HG03565 (cell line): ENCODE data around the gene TSPAN19.

Experiments used
- ATAC-seq: cut with Tn5 transposase; IDR thresholded peaks from one replicate; pipeline ENCODE4 v1.9.1; 2021; ENCODE audit warnings: mild to moderate bottlenecking, moderate library complexity; ENCODE audit not compliant: unreplicated experiment

Gene TSPAN19

DNA sequence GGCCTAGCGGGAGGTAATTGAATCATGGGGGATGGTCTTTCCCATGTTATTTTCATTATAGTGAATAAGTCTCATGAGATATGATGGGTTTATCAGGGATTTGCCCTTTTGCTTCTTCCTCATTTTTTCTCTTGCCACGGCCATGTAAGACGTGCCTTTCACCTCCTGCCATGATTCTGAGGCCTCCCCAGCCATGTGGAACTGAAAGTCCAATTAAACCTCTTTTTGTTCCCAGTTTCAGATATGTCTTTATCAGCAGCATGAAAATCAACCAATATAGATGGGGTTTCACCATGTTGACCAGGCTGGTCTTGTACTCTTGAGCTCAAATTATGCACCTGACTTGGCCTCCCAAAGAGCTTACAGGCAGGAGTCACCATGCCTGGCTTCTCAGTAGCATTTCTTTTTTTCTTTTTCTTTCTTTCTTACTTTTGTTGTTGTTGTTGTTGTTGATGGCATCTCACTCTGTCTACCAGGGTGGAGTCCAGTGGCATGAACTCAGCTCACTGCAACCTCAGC lies 33.2 kb downstream of the TSPAN19 start:
- ATAC-seq = no peak

DNA sequence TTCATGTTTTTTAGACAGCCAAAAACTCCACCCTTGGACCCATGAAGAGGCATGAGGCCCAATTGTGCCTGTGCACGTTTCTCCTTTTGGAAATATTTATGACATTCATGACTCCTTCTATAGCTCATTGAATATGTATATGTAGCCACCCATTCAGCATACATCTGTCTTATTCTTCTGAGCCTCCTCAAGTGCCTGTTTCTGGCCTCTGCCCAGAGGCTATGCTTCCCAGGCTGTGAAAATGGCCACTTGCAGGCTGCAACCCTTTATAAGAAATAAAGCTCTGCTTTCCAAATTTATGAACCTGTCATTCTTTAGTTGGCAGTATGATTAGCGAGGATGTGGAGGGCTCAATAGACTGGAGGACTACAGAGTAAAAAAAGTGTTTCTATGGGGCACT lies 35.3 kb downstream of the TSPAN19 start:
- ATAC-seq = no peak

DNA sequence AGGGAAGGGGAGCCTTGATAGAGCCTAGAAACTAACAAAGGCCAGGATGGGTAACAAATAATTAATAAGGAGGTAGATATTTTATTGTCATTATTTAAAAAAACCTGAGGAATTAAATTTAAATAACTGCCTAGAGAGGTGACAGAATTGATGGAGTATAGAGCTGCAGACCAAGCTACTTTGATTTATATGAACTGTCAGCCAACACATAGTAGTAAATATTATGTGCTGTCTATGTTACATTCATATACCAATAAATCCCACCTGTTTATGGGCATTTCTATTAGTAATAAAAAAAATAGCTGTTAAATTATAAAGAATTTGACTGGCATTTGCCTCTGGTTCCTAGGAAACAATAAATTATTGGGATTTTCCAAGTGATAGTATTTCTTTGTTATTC lies 37.7 kb downstream of the TSPAN19 start:
- no peak for ATAC-seq

DNA sequence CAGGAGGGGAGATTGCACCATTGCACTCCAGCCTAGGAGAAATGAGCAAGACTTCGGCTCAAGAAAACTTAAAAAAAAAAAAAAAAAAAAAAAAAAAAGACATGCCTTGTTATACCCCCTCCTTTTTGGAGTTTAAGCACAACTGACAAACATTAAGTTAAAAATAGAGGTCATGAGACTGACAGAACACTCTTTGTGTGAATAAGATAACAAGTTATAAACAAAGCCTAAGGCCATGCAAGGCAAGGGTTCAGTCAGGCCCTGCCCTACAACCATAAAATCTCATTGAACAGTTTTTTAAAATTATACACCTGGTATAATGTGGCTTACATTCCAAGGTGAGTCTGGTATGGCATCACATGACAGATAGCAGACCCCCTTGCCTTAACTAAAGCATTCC lies 39.3 kb downstream of the TSPAN19 start:
- no peak for ATAC-seq

DNA sequence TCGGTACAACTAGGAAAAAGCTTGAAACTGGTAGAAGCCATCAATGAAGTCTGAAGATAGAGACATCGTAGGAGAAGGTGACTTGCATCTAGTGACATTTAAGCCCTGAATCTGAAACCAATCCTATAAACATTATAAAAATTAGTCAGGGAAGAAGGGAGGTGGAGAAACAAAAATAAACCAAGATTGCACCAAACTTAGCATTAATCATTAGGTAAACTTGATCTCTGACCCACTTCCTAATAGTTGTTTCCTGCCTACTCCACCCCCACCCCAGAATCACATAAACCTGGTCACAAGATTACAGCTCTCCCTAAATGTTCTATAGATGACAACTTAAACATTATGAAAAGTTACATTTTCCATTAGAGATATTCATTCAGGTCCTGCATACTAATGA lies 40.4 kb downstream of the TSPAN19 start:
- no peak for ATAC-seq

DNA sequence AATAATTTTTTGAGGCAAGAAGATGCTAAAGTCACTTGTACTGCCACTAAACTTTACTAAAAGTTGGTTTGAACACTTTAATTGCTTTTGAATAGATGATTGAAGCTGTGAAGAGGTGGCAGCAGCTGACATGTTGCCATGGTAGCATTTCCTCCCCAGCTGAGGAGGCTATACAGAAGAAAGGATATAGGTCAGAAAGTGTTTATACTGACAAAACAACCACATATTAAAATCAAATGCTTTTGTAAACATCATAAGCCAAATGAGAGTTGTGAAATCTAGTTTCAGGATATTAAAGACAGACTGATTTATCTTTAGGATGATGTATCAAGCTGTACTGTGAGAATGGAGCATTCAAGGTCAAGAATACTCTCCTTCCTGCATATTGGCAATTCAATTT lies 41.7 kb downstream of the TSPAN19 start:
- no peak for ATAC-seq

DNA sequence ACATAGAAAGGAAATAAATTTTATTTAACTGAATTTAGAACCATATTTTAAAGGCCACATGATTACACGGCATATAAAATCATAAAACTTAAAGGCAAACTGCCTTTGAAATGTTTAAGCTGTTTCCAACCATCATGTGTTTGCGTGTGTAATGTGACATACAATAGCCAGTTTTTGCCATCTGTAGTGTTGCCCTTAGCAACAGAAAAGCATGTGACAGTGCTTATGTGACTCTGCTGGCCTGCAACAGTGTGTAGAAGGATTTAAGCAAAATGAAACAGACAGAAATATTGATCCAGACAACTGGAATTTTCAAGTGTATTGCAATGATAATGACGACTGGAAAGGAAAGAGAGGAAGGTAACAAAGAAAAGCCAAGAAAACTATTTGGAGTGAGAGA lies 49.5 kb downstream of the TSPAN19 start:
- ATAC-seq = no peak

DNA sequence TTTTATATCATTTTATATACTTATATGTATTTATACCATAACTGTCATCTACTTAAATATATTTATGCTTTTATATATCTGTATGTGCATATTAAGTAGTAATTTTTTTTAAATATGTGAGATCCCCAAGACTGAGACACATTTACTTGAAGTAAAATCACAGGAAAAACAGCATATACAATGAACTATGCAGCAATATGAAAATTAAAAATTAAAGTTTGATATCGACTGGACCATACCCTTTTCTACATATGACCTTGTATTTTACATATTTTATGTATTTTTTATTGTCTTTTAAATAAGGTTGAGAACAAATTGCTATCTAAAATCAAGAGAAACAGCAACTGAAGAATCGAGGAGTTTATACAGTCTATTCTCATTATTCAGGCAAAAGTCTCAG lies 50.0 kb downstream of the TSPAN19 start:
- ATAC-seq = no peak

DNA sequence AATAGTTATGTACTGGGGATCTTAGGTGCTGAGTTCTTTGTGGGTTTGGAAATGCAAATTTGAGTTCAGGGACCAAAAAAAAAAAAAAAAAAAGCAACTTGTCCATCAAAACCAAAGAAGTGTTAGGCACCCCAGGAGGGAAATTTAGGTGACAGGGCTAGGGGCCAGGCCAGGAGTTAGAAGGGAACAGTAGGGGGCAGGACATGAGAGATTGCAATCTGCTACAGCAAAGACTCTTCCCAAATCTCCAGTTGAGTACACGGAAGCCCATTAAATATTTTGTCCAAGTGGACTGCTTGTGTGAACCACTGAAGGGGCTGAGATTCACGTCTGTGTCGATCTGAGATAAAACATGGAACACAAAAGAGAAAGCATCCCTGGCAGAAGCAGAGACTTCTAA lies 52.8 kb downstream of the TSPAN19 start:
- ATAC-seq = no peak

DNA sequence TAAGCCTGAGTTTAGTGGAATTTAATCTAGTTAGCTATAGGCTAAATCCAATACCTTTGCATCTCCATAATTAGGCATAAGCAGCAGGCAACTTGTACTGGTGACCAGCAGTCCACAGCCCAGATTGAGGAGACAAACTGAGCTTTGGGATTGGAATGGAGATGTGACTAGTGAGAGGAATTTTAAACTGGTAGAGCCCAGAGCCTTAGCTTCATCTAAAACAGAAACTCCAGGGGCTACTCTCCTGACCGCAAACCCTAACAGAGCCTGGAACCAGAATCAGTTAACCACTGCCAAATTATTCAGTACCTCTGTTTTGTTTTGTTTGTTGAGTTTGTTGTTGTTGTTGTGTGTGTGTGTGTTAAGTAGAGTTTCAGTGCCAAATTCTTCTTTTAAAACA lies 53.2 kb downstream of the TSPAN19 start:
- ATAC-seq = no peak

DNA sequence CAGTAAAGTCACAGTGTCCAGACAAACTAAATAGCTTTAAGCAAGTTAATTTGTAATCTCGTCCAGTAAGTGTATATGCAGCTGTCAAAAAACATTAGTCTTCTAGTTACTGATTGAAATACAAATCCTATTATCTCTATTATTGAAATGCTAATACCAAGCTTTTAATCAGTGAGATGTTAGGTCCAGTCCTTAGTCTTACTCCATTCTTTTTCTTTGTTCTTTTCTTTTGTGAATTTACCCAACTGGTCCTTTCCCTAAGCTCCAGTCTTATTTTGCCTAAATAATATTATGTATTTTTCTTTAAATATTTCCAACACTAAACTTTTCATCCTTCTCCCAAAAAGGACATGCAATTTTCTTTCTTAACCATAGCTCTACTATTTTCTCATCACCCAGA lies 57.2 kb downstream of the TSPAN19 start:
- ATAC-seq = no peak

DNA sequence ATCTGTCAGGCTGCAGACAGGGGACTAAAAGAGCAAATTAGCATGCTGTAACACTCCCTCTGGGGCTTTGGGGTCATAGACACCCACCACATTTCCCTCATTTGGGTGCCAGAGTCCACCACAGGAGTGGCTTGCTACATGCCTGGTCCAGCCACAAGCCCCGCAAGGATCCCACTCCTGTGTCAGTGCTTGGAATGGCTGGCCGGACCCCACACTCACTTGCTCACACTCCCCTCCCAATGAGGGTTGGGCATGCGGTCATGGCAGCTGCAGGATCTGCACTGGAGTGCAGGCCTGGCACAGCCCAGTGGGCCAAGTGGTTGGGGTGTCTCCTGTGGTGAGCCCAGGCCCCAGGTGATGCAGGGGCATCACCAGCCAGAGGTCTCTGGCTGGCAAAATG lies 59.9 kb downstream of the TSPAN19 start:
- no peak for ATAC-seq

DNA sequence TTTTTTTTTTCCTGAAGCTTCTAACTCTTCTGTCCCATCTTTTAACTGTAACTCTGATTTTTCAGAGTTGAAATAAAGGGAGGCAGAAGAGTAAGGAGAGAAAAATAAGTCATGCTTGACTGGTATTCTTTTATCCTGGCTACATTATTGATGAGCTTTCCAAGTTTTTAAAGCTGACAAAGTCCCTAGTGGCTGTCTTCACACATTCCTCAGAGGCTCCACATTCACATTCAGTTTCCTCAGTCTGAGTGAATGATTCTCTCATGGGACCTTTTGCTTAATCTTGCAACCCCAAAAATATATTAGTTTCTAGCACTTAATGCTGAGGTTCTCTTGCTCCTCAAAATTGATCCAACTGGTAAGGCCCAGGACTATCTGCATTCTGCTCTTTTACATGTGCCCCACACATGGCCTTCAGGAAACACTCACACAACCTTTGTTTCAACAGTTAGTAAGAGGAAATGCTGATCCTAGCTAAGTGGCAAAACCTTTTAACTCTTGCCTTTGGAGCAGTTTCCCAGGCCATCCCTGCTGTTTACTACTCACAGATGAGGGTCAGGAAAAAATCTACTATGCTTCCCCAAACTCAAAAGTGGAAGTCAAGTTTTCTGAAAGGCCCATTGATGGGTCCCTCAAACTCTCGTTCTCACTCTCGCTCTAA lies 61.8 kb downstream of the TSPAN19 start:
- ATAC-seq = no peak

DNA sequence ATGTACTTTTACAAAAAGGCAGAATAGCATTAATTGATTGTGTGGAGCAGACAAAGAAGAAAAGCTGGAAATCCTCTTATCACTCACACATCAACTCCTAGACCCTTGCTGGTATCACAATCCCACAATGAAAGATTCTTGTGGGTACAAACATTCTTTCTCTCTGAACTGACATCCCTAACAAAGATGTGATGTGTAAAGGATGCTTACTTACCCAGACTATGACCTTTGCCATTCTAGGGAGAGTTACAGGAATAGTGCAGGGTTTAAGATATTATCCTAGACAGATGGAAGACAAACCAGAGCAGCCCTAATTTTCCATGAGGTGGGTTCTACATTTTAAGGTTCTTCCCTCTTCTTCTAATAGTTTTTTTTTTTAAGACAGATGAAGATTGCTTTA lies 63.1 kb downstream of the TSPAN19 start:
- ATAC-seq = no peak

DNA sequence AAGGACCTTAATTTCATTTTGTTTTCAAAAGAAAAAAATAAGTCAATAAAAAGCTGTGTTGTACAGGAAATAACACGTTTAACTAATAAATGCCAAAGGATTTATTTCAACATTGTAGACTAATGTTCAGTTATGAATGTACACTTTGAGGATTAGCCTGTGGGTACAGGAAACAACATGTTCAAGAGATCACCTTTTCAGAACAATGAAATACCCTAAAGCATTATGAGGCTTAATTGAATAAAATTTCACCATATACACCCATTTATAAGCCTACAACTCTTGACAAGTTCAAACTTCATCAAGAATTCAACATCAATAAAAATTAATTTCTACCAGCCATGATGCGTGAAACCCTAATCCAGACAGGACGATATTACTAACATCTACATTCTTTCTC lies 66.9 kb downstream of the TSPAN19 start:
- ATAC-seq = no peak
